Measurements from ENCODE around the gene IL17RE. TPM values are rescaled to one million over a fixed set of nuclear protein-coding genes. Genes with fewer than 3 reads are reported as not detected.
"Not testable (repeated sequence)": the region's sequence is repeated elsewhere in the genome, so short reads cannot be mapped to it uniquely, and the experiment has no call there.

IL17RE gene
- polyA plus RNA-seq, 1 donor (not counting 4 experiments of a cell fraction or from before 2014, with no cell fraction given): 16.0 TPM

DNA sequence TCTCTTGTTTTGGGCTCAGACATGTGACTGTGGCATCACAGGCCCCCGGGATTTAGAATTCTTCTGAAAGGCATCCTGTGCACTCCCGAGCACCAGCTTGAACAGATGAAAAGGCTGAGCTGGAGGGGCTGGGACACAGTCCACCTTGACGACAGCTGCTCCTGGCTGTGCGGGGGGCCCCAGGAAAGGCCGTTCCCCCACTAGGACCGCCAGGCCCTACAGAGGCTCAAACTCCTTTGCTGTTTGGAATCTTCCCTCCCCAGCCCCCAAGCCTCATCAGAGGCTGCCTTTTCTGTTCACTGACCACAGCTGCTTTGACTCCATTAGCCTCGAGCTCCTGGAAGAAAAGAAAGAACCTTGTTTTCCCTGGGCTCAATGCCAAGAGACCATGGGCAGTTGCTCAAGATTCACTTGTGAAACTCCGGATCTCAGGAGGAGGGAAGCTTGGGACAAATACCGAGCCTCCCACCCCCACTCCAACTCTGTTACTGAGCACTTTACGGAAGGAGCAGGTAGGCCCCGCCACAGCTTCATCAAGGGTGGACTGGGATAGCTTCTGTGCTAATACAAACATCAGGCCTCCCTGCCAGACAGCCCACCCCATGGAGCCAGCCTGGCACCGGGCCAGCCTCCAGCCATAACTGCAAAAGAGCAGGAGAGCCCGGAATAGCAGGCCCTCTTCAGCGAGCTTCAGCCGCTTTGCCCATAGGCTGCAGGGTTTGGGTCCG is 38.3 kb upstream of the IL17RE start:
- FAIRE-seq (no peak), DNase-seq (ENCODE audit: low read depth, low spot score) (no peak)
- H3K4me2 ChIP-seq (ENCODE audit: control insufficient read depth, extremely low read depth, insufficient read depth, low read depth, low read length): no peak overlapping the region
- dilution Hi-C loops (cut with MboI; ENCODE audit: extremely low pct_ligation_motif_present, low sequenced_read_pairs): no loop called here
- H3K9me3 ChIP-seq (ENCODE audit: control insufficient read depth, low read depth, low read length): no peaks in the 10 kb centered on the region
- TF ChIP-seq, protein P1, sequence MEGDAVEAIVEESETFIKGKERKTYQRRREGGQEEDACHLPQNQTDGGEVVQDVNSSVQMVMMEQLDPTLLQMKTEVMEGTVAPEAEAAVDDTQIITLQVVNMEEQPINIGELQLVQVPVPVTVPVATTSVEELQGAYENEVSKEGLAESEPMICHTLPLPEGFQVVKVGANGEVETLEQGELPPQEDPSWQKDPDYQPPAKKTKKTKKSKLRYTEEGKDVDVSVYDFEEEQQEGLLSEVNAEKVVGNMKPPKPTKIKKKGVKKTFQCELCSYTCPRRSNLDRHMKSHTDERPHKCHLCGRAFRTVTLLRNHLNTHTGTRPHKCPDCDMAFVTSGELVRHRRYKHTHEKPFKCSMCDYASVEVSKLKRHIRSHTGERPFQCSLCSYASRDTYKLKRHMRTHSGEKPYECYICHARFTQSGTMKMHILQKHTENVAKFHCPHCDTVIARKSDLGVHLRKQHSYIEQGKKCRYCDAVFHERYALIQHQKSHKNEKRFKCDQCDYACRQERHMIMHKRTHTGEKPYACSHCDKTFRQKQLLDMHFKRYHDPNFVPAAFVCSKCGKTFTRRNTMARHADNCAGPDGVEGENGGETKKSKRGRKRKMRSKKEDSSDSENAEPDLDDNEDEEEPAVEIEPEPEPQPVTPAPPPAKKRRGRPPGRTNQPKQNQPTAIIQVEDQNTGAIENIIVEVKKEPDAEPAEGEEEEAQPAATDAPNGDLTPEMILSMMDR (optimal IDR thresholded peaks at IDR 0.05 in 1 of 3, IDR thresholded peaks at IDR 0.05 in 1 of 3, conservative IDR thresholded peaks at IDR 0.05 in 1 of 3; ENCODE audit: extremely low read depth in 1 of 3, insufficient read depth in 2 of 3, low read length in 3 of 3): no peak
- H4K20me1 ChIP-seq (ENCODE audit: control insufficient read depth, extremely low read depth, insufficient read depth, low read length): no peaks in the 10 kb centered on the region
- no peaks in the 10 kb centered on the region for H3K79me2 ChIP-seq (ENCODE audit: control insufficient read depth, insufficient read depth, low read length)
- no peaks in the 10 kb centered on the region for H3K36me3 ChIP-seq (ENCODE audit: control insufficient read depth in 2 of 2, extremely low read depth in 1 of 2, insufficient read depth in 2 of 2, low read length in 2 of 2)
- H3K4me1 ChIP-seq (ENCODE audit: control insufficient read depth, extremely low read depth, insufficient read depth, low read length): no peaks in the 10 kb centered on the region
- H3K27me3 ChIP-seq (ENCODE audit: control insufficient read depth, extremely low read depth, insufficient read depth, low read length): no peaks in the 10 kb centered on the region
- H3K9ac ChIP-seq (ENCODE audit: control insufficient read depth, extremely low read depth, insufficient read depth, low read length): no peak overlapping the region
- H3K9me1 ChIP-seq (ENCODE audit: control insufficient read depth, extremely low read depth, insufficient read depth, low read length): no peaks in the 10 kb centered on the region
- H3K27ac ChIP-seq (ENCODE audit: control insufficient read depth, insufficient read depth, low read length): no peak overlapping the region
- H2AFZ ChIP-seq (ENCODE audit: control insufficient read depth, low read length): no peak overlapping the region
- no peak overlapping the region for H3K4me3 ChIP-seq (ENCODE audit: control insufficient read depth in 2 of 3, extremely low read depth in 1 of 3, insufficient read depth in 2 of 3, low read depth in 1 of 3, low read length in 3 of 3)

DNA sequence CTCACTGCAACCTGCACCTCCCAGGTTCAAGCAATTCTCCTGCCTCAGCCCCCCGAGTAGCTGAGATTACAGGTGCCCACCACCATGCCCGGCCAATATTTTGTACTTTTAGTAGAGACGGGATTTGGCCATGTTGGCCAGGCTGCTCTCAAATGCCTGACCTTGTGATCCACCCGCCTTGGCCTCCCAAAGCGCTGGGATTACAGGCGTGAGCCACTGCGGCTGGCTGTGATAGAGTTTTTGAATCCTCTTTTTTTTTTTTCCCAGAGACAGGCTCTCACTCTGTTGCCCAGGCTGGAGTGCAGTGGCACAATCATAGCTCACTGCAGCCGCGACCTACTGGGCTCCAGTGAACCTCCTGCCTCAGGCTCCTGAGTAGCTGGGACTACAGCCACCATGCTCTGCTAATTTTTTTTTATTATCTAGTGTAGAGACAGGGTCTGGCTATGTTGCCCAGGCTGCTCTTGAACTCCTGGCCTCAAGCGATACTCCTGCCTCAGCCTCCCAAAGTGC is 37.5 kb upstream of the IL17RE start:
- FAIRE-seq; H3K9me3 ChIP-seq (ENCODE audit: control insufficient read depth, low read depth, low read length); H3K9ac ChIP-seq (ENCODE audit: control insufficient read depth, extremely low read depth, insufficient read depth, low read length); DNase-seq (ENCODE audit: low read depth, low spot score); H3K4me2 ChIP-seq (ENCODE audit: control insufficient read depth, extremely low read depth, insufficient read depth, low read depth, low read length); H3K4me1 ChIP-seq (ENCODE audit: control insufficient read depth, extremely low read depth, insufficient read depth, low read length); H3K27me3 ChIP-seq (ENCODE audit: control insufficient read depth, extremely low read depth, insufficient read depth, low read length); H3K79me2 ChIP-seq (ENCODE audit: control insufficient read depth, insufficient read depth, low read length); H3K9me1 ChIP-seq (ENCODE audit: control insufficient read depth, extremely low read depth, insufficient read depth, low read length); H3K36me3 ChIP-seq (ENCODE audit: control insufficient read depth in 2 of 2, extremely low read depth in 1 of 2, insufficient read depth in 2 of 2, low read length in 2 of 2); H2AFZ ChIP-seq (ENCODE audit: control insufficient read depth, low read length); dilution Hi-C loops (cut with MboI; ENCODE audit: extremely low pct_ligation_motif_present, low sequenced_read_pairs); H3K27ac ChIP-seq (ENCODE audit: control insufficient read depth, insufficient read depth, low read length); H3K4me3 ChIP-seq (ENCODE audit: control insufficient read depth in 2 of 3, extremely low read depth in 1 of 3, insufficient read depth in 2 of 3, low read depth in 1 of 3, low read length in 3 of 3); H4K20me1 ChIP-seq (ENCODE audit: control insufficient read depth, extremely low read depth, insufficient read depth, low read length): not testable (repeated sequence)

DNA sequence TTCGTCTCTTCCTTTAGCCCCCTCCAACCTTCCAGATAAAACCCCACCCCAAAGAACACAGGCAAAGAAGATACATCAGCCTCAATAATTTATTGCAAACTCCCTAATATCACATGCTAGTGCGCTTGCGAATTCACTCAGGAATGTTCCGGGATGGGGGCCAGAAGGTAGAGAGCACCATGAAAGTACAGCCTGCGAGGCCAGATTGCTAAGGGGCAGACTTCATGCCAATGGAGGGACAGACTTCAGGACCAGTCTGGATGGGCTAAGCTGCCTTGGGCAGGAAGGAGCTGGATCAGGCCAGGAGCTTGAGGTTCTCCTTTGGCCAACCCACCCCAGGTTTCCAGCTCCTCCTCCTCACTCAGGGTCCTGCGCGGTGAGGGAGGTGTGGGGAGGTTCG is 36.0 kb upstream of the IL17RE start:
- dilution Hi-C loops (cut with MboI; ENCODE audit: extremely low pct_ligation_motif_present, low sequenced_read_pairs): no loop called here
- no peak for DNase-seq (ENCODE audit: low read depth, low spot score)

More for the DNA sequence above, 36.0 kb upstream of the IL17RE start:
- TF ChIP-seq, protein P1 (optimal IDR thresholded peaks at IDR 0.05 in 1 of 3, IDR thresholded peaks at IDR 0.05 in 1 of 3, conservative IDR thresholded peaks at IDR 0.05 in 1 of 3; ENCODE audit: extremely low read depth in 1 of 3, insufficient read depth in 2 of 3, low read length in 3 of 3): no peak
- TF ChIP-seq EZH2 (IDR thresholded peaks at IDR 0.05; ENCODE audit: low read length): no peak
- no peaks in the 10 kb centered on the region for H3K36me3 ChIP-seq (ENCODE audit: control insufficient read depth in 2 of 2, extremely low read depth in 1 of 2, insufficient read depth in 2 of 2, low read length in 2 of 2)
- H4K20me1 ChIP-seq (ENCODE audit: control insufficient read depth, extremely low read depth, insufficient read depth, low read length): no peaks in the 10 kb centered on the region
- H3K4me1 ChIP-seq (ENCODE audit: control insufficient read depth, extremely low read depth, insufficient read depth, low read length): peaks cover 3% of the 10 kb centered on the region
- no peak overlapping the region for H2AFZ ChIP-seq (ENCODE audit: control insufficient read depth, low read length)
- no peak overlapping the region for H3K4me3 ChIP-seq (ENCODE audit: control insufficient read depth in 2 of 3, extremely low read depth in 1 of 3, insufficient read depth in 2 of 3, low read depth in 1 of 3, low read length in 3 of 3)
- no peak overlapping the region for H3K4me2 ChIP-seq (ENCODE audit: control insufficient read depth, extremely low read depth, insufficient read depth, low read depth, low read length)
- H3K9me3 ChIP-seq (ENCODE audit: control insufficient read depth, low read depth, low read length): no peaks in the 10 kb centered on the region
- no peaks in the 10 kb centered on the region for H3K27me3 ChIP-seq (ENCODE audit: control insufficient read depth, extremely low read depth, insufficient read depth, low read length)
- H3K9ac ChIP-seq (ENCODE audit: control insufficient read depth, extremely low read depth, insufficient read depth, low read length): no peak overlapping the region
- no peak overlapping the region for H3K27ac ChIP-seq (ENCODE audit: control insufficient read depth, insufficient read depth, low read length)
- H3K9me1 ChIP-seq (ENCODE audit: control insufficient read depth, extremely low read depth, insufficient read depth, low read length): no peaks in the 10 kb centered on the region
- H3K79me2 ChIP-seq (ENCODE audit: control insufficient read depth, insufficient read depth, low read length): no peaks in the 10 kb centered on the region
- no peak for FAIRE-seq

All from keratinocyte (primary cell).